Smooth muscle cell (in vitro differentiated cells): ENCODE data around the gene REXO1. TPM values are rescaled to one million over a fixed set of nuclear protein-coding genes. Genes with fewer than 3 reads are reported as not detected.

Source experiments
- DNase-seq: peaks from one replicate; lab custom pipeline; 2025; ENCODE audit not compliant: unreplicated experiment; lab: John Stamatoyannopoulos, UW
- H2AFZ ChIP-seq: fragments of 200-600 bp; sonication (generic); 2 replicates; pipeline ENCODE4 v1.6.0; 2016; ENCODE audit warnings: antibody characterized with exemption, low read depth, mild to moderate bottlenecking
- H3F3A ChIP-seq: fragments of 200-600 bp; sonication (generic); 2 replicates; pipeline ENCODE4 v1.6.0; 2017; ENCODE audit warnings: antibody characterized with exemption, low read depth
- H3K27ac ChIP-seq: fragments of 200-600 bp; sonication (generic); 2 replicates; pipeline ENCODE4 v1.5.1; 2016; ENCODE audit warnings: low read depth, mild to moderate bottlenecking
- H3K27me3 ChIP-seq: fragments of 200-600 bp; sonication (generic); 2 replicates; pipeline ENCODE4 v1.6.1; 2016; ENCODE audit warnings: low read depth, mild to moderate bottlenecking
- H3K36me3 ChIP-seq: fragments of 200-600 bp; sonication (generic); 2 replicates; pipeline ENCODE4 v1.5.1; 2016; ENCODE audit warnings: low read depth
- H3K4me1 ChIP-seq: fragments of 200-600 bp; sonication (generic); 2 replicates; pipeline ENCODE4 v1.5.1; 2016; ENCODE audit warnings: low read depth
- H3K4me2 ChIP-seq: fragments of 200-600 bp; sonication (generic); 2 replicates; pipeline ENCODE4 v1.6.0; 2016; ENCODE audit warnings: mild to moderate bottlenecking
- H3K4me3 ChIP-seq: fragments of 200-600 bp; sonication (generic); 2 replicates; pipeline ENCODE4 v1.5.1; 2016; ENCODE audit warnings: mild to moderate bottlenecking
- H3K79me2 ChIP-seq: fragments of 200-600 bp; sonication (generic); 2 replicates; pipeline ENCODE4 v1.6.0; 2016; ENCODE audit warnings: low read depth, mild to moderate bottlenecking
- H3K9ac ChIP-seq: fragments of 200-600 bp; sonication (generic); 2 replicates; pipeline ENCODE4 v1.6.0; 2016; ENCODE audit warnings: low read depth
- H3K9me3 ChIP-seq: fragments of 200-600 bp; sonication (generic); replicated peaks from 2 replicates; pipeline ENCODE4 v1.5.1; 2016; ENCODE audit warnings: low read depth
- H4K20me1 ChIP-seq: fragments of 200-600 bp; sonication (generic); 2 replicates; pipeline ENCODE4 v1.6.0; 2016; ENCODE audit warnings: low read depth
- CTCF ChIP-seq: fragments of 200-600 bp; sonication (generic); IDR thresholded peaks from 2 replicates; pipeline ENCODE4 v1.5.1; 2017; ENCODE audit warnings: borderline replicate concordance, mild to moderate bottlenecking, antibody characterized with exemption; ENCODE audit not compliant: insufficient read depth, poor library complexity, severe bottlenecking
- WGBS: methylation state at CpG from one replicate; pipeline ENCODE4 v1.1.7; 2016; ENCODE audit warnings: low lambda C conversion rate; 5-methylcytosine and 5-hydroxymethylcytosine counted together
- polyA plus RNA-seq: library from polyadenylated mRNA; unstranded; fragments of >200 nt; fragmentation: Nextera tagmentation; extraction: Ambion mirVana; gene quantifications from 2 replicates; pipeline ENCODE4 v1.2.1, GENCODE V29; 2016
- total RNA-seq: library from RNA; depleted of rRNA; stranded (reverse); fragments of >200 nt; gene quantifications from 2 replicates; pipeline ENCODE4 v1.2.3, GENCODE V29; 2014

The REXO1 gene
- total and polyA plus RNA-seq, 2 experiments from 2014 or later: 10.6 to 11.6 TPM

- peak; percentile 44 for DNase-seq
- Histone ChIP-seq H3K36me3 (no peaks in the 10 kb centered on the region), H3K27me3 (no peaks in the 10 kb centered on the region), H3K4me3 (peak overlapping the region; percentile 8), H2AFZ (no peak overlapping the region), H4K20me1 (peaks cover 43% of the 10 kb centered on the region), H3K79me2 (peaks cover 4% of the 10 kb centered on the region), H3F3A (no peaks in the 10 kb centered on the region), H3K4me2 (no peak overlapping the region), H3K4me1 (no peaks in the 10 kb centered on the region), H3K9ac (no peak overlapping the region), H3K27ac (no peak overlapping the region), H3K9me3 (no peaks in the 10 kb centered on the region)
- TF ChIP-seq CTCF: peak; percentile 96
- 67% methylated on average over 12 of the region's 15 CpGs for WGBS
These were observed 22.2 kb downstream of the REXO1 start for GRCh38 chr19:1825909-1826556.

GRCh38 chr19:1824252-1824622 lies 24.0 kb downstream of the REXO1 start:
- Histone ChIP-seq H3K4me1 (no peaks in the 10 kb centered on the region), H3K27me3 (no peaks in the 10 kb centered on the region), H3K4me2 (no peak overlapping the region), H3F3A (no peaks in the 10 kb centered on the region), H4K20me1 (peaks cover 25% of the 10 kb centered on the region), H2AFZ (no peak overlapping the region), H3K9me3 (no peaks in the 10 kb centered on the region), H3K36me3 (no peaks in the 10 kb centered on the region), H3K9ac (no peak overlapping the region), H3K79me2 (peaks cover 4% of the 10 kb centered on the region), H3K4me3 (no peak overlapping the region), H3K27ac (no peak overlapping the region)
- TF ChIP-seq CTCF: no peak
- DNase-seq: no peak
- WGBS: 81% methylated on average over 14 of the region's 14 CpGs

GRCh38 chr19:1823539-1824251 lies 24.6 kb downstream of the REXO1 start:
- Histone ChIP-seq H3K27ac (no peak overlapping the region), H3K4me3 (no peak overlapping the region), H3K9me3 (no peaks in the 10 kb centered on the region), H3F3A (no peaks in the 10 kb centered on the region), H2AFZ (no peak overlapping the region), H3K36me3 (no peaks in the 10 kb centered on the region), H4K20me1 (peaks cover 23% of the 10 kb centered on the region), H3K79me2 (peaks cover 2% of the 10 kb centered on the region), H3K9ac (no peak overlapping the region), H3K4me2 (no peak overlapping the region), H3K4me1 (no peaks in the 10 kb centered on the region), H3K27me3 (no peaks in the 10 kb centered on the region)
- no peak for TF ChIP-seq CTCF
- WGBS: 94% methylated on average over 36 of the region's 36 CpGs
- DNase-seq: no peak
